Glutamatergic neuron (in vitro differentiated cells): ENCODE measurements around the gene CAPN12. TPM values are rescaled to one million over a fixed set of nuclear protein-coding genes. Genes with fewer than 3 reads are reported as not detected.
"Not testable (repeated sequence)": the region's sequence is repeated elsewhere in the genome, so short reads cannot be mapped to it uniquely, and the experiment has no call there.

Experiments
- DNase-seq: peaks from one replicate; pipeline ENCODE4 v3.0.0; 2022
- H3K27ac Mint-ChIP-seq: one replicate; pipeline ENCODE4 v1.8.0; 2020; ENCODE audit warnings: mild to moderate bottlenecking, mixed read lengths, inconsistent platforms; ENCODE audit not compliant: unreplicated experiment
- H3K27me3 Mint-ChIP-seq: one replicate; pipeline ENCODE4 v1.8.0; 2020; ENCODE audit warnings: mild to moderate bottlenecking, moderate library complexity, mixed read lengths, inconsistent platforms; ENCODE audit not compliant: unreplicated experiment
- H3K36me3 Mint-ChIP-seq: one replicate; pipeline ENCODE4 v1.8.0; 2020; ENCODE audit warnings: mild to moderate bottlenecking, mixed read lengths, inconsistent platforms; ENCODE audit not compliant: unreplicated experiment
- H3K4me1 Mint-ChIP-seq: one replicate; pipeline ENCODE4 v1.8.0; 2020; ENCODE audit warnings: mild to moderate bottlenecking, low read depth, mixed read lengths, inconsistent platforms; ENCODE audit not compliant: unreplicated experiment
- H3K4me3 Mint-ChIP-seq: one replicate; pipeline ENCODE4 v1.8.0; 2020; ENCODE audit warnings: mild to moderate bottlenecking, mixed read lengths, inconsistent platforms; ENCODE audit not compliant: unreplicated experiment
- H3K9me3 Mint-ChIP-seq: one replicate; pipeline ENCODE4 v1.8.0; 2020; ENCODE audit warnings: mild to moderate bottlenecking, moderate library complexity, mixed read lengths, inconsistent platforms; ENCODE audit not compliant: unreplicated experiment
- total RNA-seq: library from RNA; stranded (reverse); fragmentation: NEBNext Ultra II Directional; extraction: Animal tissue kit (Norgen Biotek cat#: 25700); gene quantifications from one replicate; pipeline ENCODE4 v1.2.1, GENCODE V29; 2021; ENCODE audit not compliant: unreplicated experiment
- TF ChIP-seq, protein P1 (sequence below): fragments of 200-600 bp; sonication (generic); IDR thresholded peaks from one replicate; pipeline ENCODE4 v1.5.0; 2021; ENCODE audit not compliant: partially characterized antibody, unreplicated experiment

The CAPN12 gene
- total RNA-seq, 1 donor from 2014 or later: 4.8 TPM

DNA sequence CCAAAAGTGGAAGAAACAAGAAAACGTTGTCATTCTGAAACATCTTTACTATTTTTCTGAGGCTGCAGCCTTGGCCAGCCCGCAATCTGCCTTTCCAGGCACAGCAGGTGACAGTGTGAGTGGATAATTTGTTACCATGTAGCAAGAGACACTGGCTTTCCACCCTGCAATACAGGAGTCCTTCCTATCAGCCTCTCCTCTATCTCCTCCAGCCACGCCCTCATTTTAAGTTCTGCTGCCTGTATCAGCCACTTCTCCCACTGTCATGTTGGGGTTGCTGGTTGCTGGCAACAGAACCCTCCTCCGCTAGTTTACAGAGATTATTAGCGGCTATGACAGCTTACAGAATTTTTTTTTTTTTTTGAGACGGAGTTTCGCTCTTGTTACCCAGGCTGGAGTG lies 36.8 kb upstream of the CAPN12 start:
- H3K27ac Mint-ChIP-seq: no peak overlapping the region

DNA sequence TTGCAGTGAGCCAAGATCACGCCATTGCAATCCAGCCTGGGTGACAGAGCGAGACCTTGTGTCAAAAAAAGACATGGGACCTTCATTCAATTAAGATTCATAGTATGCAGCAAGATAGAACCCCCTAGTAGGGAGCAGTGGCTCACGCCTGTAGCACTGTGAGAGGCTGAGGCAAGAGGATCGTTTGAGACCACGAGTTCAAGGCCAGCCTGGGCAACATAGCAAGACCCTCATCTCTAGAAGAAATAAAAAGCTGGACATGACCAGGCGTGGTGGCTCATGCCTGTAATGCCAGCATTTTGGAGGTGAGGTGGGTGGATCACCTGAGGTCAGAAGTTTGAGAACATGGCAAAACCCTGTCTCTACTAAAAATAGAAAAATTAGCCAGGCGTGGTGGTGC lies 36.2 kb upstream of the CAPN12 start:
- H3K27ac Mint-ChIP-seq: no peak overlapping the region
- TF ChIP-seq, protein P1, sequence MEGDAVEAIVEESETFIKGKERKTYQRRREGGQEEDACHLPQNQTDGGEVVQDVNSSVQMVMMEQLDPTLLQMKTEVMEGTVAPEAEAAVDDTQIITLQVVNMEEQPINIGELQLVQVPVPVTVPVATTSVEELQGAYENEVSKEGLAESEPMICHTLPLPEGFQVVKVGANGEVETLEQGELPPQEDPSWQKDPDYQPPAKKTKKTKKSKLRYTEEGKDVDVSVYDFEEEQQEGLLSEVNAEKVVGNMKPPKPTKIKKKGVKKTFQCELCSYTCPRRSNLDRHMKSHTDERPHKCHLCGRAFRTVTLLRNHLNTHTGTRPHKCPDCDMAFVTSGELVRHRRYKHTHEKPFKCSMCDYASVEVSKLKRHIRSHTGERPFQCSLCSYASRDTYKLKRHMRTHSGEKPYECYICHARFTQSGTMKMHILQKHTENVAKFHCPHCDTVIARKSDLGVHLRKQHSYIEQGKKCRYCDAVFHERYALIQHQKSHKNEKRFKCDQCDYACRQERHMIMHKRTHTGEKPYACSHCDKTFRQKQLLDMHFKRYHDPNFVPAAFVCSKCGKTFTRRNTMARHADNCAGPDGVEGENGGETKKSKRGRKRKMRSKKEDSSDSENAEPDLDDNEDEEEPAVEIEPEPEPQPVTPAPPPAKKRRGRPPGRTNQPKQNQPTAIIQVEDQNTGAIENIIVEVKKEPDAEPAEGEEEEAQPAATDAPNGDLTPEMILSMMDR: no peak
- H3K4me3 Mint-ChIP-seq: no peak overlapping the region
- no peaks in the 10 kb centered on the region for H3K36me3 Mint-ChIP-seq
- H3K9me3 Mint-ChIP-seq: no peaks in the 10 kb centered on the region
- H3K4me1 Mint-ChIP-seq: no peaks in the 10 kb centered on the region
- no peak for DNase-seq
- H3K27me3 Mint-ChIP-seq: no peaks in the 10 kb centered on the region

More for the DNA sequence above, 36.8 kb upstream of the CAPN12 start:
- TF ChIP-seq, protein P1: no peak
- no peaks in the 10 kb centered on the region for H3K36me3 Mint-ChIP-seq
- no peak for DNase-seq
- no peaks in the 10 kb centered on the region for H3K27me3 Mint-ChIP-seq
- no peak overlapping the region for H3K4me3 Mint-ChIP-seq
- no peaks in the 10 kb centered on the region for H3K4me1 Mint-ChIP-seq
- H3K9me3 Mint-ChIP-seq: no peaks in the 10 kb centered on the region

GRCh38 chr19:38778733-38779132 lies 34.5 kb upstream of the CAPN12 start:
- Mint-ChIP-seq H3K9me3 (no peaks in the 10 kb centered on the region), H3K36me3 (no peaks in the 10 kb centered on the region), H3K27ac (no peak overlapping the region), H3K27me3 (no peaks in the 10 kb centered on the region), H3K4me3 (no peak overlapping the region), H3K4me1 (no peaks in the 10 kb centered on the region)
- TF ChIP-seq, protein P1: no peak
- DNase-seq: no peak

- Mint-ChIP-seq H3K4me1 (no peaks in the 10 kb centered on the region), H3K36me3 (no peaks in the 10 kb centered on the region), H3K27ac (no peak overlapping the region), H3K9me3 (peaks cover 1% of the 10 kb centered on the region), H3K4me3 (no peak overlapping the region), H3K27me3 (peaks cover 2% of the 10 kb centered on the region)
- DNase-seq: no peak
- TF ChIP-seq, protein P1: no peak
These were observed 30.1 kb upstream of the CAPN12 start for GRCh38 chr19:38774181-38774950.

- no peaks in the 10 kb centered on the region for H3K4me1 Mint-ChIP-seq
- H3K27ac Mint-ChIP-seq: no peak within 1 kb of the TSS
- no peaks in the 10 kb centered on the region for H3K36me3 Mint-ChIP-seq
- peaks cover 2% of the 10 kb centered on the region for H3K27me3 Mint-ChIP-seq
- DNase-seq: no peak
- peaks cover 4% of the 10 kb centered on the region for H3K9me3 Mint-ChIP-seq
- TF ChIP-seq, protein P1: no peak
- no peak within 1 kb of the TSS for H3K4me3 Mint-ChIP-seq
These were observed 29.3 kb upstream of the CAPN12 start, which contains the start of gene LGALS7 for GRCh38 chr19:38773469-38774177. LGALS7 (minus strand) TSS chr19:38773517; CDS start chr19:38773492, 25 bp downstream.

DNA sequence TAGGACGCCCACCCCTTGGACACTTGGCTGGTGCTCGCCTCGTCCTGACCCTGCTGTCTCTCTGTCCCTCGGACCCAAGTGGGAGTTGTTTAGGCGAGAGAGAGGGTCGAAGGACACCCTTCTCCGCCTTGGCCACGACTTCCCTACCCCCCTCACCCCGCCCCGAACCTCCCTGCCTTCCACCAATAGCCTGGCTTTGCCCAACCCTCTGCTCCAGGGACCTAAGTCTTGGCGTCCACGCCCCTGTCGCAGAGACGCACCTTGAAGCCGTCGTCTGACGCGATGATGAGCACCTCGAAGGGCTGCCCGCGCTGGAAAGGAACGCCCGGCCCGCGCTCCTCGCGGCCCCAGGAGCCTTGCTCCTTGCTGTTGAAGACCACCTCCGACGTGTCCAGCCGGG lies 27.3 kb upstream of the CAPN12 start:
- not testable (repeated sequence) for H3K36me3 Mint-ChIP-seq, H3K4me1 Mint-ChIP-seq, H3K4me3 Mint-ChIP-seq, H3K9me3 Mint-ChIP-seq, H3K27me3 Mint-ChIP-seq, DNase-seq, H3K27ac Mint-ChIP-seq

DNA sequence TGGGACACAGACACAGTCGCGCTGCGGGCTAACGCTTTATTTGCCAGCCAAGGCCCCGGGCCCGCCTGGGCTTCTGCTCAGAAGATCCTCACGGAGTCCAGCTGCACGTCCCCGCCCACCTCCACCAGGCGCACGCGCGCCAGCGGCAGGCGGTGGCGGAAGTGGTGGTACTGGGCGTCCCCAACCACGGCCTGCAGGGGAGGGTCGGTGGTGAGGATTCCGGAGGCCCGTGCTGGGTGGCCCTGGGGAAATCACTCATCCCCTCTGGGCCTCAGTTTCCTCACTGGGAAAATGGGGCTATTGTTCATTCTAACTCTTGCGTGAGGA lies 26.6 kb upstream of the CAPN12 start:
- not testable (repeated sequence) for H3K36me3 Mint-ChIP-seq, H3K4me1 Mint-ChIP-seq, H3K9me3 Mint-ChIP-seq, H3K27ac Mint-ChIP-seq, H3K4me3 Mint-ChIP-seq, DNase-seq, H3K27me3 Mint-ChIP-seq
